Measurements from ENCODE around the gene ZGRF1.
"Not testable (repeated sequence)": the region's sequence is repeated elsewhere in the genome, so short reads cannot be mapped to it uniquely, and the experiment has no call there.

DNA sequence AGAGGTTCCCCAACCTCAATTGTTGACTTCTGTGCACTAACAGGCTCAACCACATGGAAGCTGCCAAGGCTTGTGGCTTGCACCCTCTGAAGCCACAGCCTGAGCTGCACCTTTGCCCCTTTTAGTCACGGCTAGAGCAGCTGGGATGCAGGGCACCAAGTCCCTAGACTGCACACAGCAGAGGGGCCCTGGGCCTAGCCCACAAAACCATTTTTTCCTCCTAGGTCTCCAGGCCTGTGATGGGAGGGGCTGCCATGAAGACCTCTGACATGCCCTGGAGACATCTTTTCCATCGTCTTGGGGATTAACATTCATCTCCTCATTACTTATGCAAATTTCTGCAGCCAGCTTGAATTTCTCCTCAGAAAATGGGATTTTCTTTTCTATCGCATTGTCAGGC is 145.9 kb downstream of the ZGRF1 start:
- TF ChIP-seq, protein P1, sequence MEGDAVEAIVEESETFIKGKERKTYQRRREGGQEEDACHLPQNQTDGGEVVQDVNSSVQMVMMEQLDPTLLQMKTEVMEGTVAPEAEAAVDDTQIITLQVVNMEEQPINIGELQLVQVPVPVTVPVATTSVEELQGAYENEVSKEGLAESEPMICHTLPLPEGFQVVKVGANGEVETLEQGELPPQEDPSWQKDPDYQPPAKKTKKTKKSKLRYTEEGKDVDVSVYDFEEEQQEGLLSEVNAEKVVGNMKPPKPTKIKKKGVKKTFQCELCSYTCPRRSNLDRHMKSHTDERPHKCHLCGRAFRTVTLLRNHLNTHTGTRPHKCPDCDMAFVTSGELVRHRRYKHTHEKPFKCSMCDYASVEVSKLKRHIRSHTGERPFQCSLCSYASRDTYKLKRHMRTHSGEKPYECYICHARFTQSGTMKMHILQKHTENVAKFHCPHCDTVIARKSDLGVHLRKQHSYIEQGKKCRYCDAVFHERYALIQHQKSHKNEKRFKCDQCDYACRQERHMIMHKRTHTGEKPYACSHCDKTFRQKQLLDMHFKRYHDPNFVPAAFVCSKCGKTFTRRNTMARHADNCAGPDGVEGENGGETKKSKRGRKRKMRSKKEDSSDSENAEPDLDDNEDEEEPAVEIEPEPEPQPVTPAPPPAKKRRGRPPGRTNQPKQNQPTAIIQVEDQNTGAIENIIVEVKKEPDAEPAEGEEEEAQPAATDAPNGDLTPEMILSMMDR (IDR thresholded peaks at IDR 0.05) = not testable (repeated sequence)
- not testable (repeated sequence) for TF ChIP-seq POLR2A, POLR2AphosphoS5 (IDR thresholded peaks at IDR 0.05)
